Neural progenitor cell (in vitro differentiated cells): ENCODE results near the gene LGR5.

Experiments used
- EZH2 ChIP-seq: fragments of 200-600 bp; sonication (generic); IDR thresholded peaks from 2 replicates; pipeline ENCODE4 v1.6.1; 2017; ENCODE audit warnings: antibody characterized with exemption, mild to moderate bottlenecking, moderate library complexity
- EZH2phosphoT487 ChIP-seq: fragments of 200-600 bp; sonication (generic); IDR thresholded peaks from 2 replicates; pipeline ENCODE4 v1.6.1; 2017; ENCODE audit warnings: antibody characterized with exemption
- TF ChIP-seq, protein P1 (sequence below): fragments of 200-600 bp; sonication (generic); IDR thresholded peaks from 2 replicates; pipeline ENCODE4 v1.5.1; 2017; ENCODE audit warnings: antibody characterized with exemption, mild to moderate bottlenecking

DNA sequence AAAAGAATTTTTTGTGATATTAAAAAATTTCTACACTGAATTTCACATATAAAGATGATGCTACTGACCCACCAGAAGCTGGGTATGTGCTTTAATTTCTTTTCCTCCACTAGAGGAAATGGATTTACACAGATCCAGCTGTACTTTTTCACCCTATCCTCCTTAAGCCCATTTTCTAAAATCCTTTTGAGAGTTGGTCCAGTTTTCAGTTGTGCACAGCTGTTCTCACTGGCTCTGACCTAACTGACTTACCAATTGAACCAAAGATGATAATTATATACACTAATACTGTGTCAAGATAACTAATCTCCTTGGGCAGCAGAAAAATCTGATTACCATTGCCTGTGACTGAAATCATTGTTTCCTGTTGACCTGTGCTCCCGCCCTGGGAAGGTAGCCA, 115.6 kb downstream of the LGR5 start:
- no peak for TF ChIP-seq EZH2phosphoT487
- TF ChIP-seq, protein P1, sequence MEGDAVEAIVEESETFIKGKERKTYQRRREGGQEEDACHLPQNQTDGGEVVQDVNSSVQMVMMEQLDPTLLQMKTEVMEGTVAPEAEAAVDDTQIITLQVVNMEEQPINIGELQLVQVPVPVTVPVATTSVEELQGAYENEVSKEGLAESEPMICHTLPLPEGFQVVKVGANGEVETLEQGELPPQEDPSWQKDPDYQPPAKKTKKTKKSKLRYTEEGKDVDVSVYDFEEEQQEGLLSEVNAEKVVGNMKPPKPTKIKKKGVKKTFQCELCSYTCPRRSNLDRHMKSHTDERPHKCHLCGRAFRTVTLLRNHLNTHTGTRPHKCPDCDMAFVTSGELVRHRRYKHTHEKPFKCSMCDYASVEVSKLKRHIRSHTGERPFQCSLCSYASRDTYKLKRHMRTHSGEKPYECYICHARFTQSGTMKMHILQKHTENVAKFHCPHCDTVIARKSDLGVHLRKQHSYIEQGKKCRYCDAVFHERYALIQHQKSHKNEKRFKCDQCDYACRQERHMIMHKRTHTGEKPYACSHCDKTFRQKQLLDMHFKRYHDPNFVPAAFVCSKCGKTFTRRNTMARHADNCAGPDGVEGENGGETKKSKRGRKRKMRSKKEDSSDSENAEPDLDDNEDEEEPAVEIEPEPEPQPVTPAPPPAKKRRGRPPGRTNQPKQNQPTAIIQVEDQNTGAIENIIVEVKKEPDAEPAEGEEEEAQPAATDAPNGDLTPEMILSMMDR, result no peak
- TF ChIP-seq EZH2, result no peak
